HepG2 (cell line): ENCODE measurements around the gene MYL6. TPM values are rescaled to one million over a fixed set of nuclear protein-coding genes. Genes with fewer than 3 reads are reported as not detected.

Experiments
- CAMTA2 ChIP-seq: sonication (generic); formaldehyde crosslinking; IDR thresholded peaks from 2 replicates; pipeline ENCODE4 v1.4.0; 2020; ENCODE audit warnings: mild to moderate bottlenecking, missing genetic modification reagents, borderline replicate concordance
- CEBPZ ChIP-seq: IDR thresholded peaks from 2 replicates; pipeline ENCODE4 v1.6.1; 2012; ENCODE audit warnings: low read length, improper control_type of control experiment
- DRAP1 ChIP-seq: IDR thresholded peaks from 2 replicates; pipeline ENCODE4 v1.6.1; 2016; ENCODE audit warnings: missing genetic modification reagents, missing compliant biosample characterization
- EEA1 ChIP-seq: sonication (generic); formaldehyde crosslinking; IDR thresholded peaks from 2 replicates; pipeline ENCODE4 v1.5.1; 2020; ENCODE audit warnings: mild to moderate bottlenecking, missing genetic modification reagents, borderline replicate concordance
- GZF1 ChIP-seq: sonication (generic); formaldehyde crosslinking; IDR thresholded peaks from 2 replicates; pipeline ENCODE4 v1.5.1; 2020; ENCODE audit warnings: mild to moderate bottlenecking, missing genetic modification reagents
- IKZF5 ChIP-seq: IDR thresholded peaks from 2 replicates; pipeline ENCODE4 v1.6.1; 2018; ENCODE audit warnings: missing genetic modification reagents, mild to moderate bottlenecking, missing compliant biosample characterization
- MNT ChIP-seq: fragments of 450-650 bp; IDR thresholded peaks from 2 replicates; pipeline ENCODE4 v1.6.1; 2016
- MTERF4 ChIP-seq: sonication (generic); formaldehyde crosslinking; IDR thresholded peaks from 2 replicates; pipeline ENCODE4 v1.8.0; 2023; ENCODE audit warnings: mild to moderate bottlenecking, missing genetic modification reagents
- MYPOP ChIP-seq: sonication (generic); formaldehyde crosslinking; IDR thresholded peaks from 2 replicates; pipeline ENCODE4 v1.8.1; 2023; ENCODE audit warnings: mild to moderate bottlenecking, moderate library complexity, missing genetic modification reagents
- POGZ ChIP-seq: sonication (generic); formaldehyde crosslinking; IDR thresholded peaks from 2 replicates; pipeline ENCODE4 v1.4.0; 2020; ENCODE audit warnings: mild to moderate bottlenecking, missing genetic modification reagents
- PRPF4 ChIP-seq: fragments of 200-400 bp; formaldehyde crosslinking; IDR thresholded peaks from 2 replicates; pipeline ENCODE4 v1.6.1; 2016; ENCODE audit warnings: low read length, low read depth; ENCODE audit not compliant: poor library complexity, severe bottlenecking
- SATB2 ChIP-seq: sonication (generic); formaldehyde crosslinking; IDR thresholded peaks from 2 replicates; pipeline ENCODE4 v1.5.0; 2020; ENCODE audit warnings: missing genetic modification reagents
- SUZ12 ChIP-seq: fragments of 150-350 bp; IDR thresholded peaks from 2 replicates; pipeline ENCODE4 v1.6.1; 2014; ENCODE audit warnings: low read depth, low read length
- TAF1 ChIP-seq: sonication (generic); formaldehyde crosslinking; IDR thresholded peaks from 2 replicates; pipeline ENCODE4 v1.4.0; 2020; ENCODE audit warnings: missing genetic modification reagents
- TCF12 ChIP-seq, 2 experiments: fragments of 450-650 bp in 1 of 2; sonication (generic) in 1 of 2; formaldehyde crosslinking in 1 of 2; IDR thresholded peaks; 2 replicates each; pipeline versions ENCODE4 v1.6.1 to v1.8.0; 2017 to 2022; ENCODE audit warnings: antibody characterized with exemption in 1 of 2, mild to moderate bottlenecking in 1 of 2, missing genetic modification reagents in 1 of 2, moderate library complexity in 1 of 2
- THAP11 ChIP-seq: IDR thresholded peaks from 2 replicates; pipeline ENCODE4 v1.6.1; 2016; ENCODE audit warnings: missing biosample characterization, missing genetic modification reagents
- ZKSCAN8 ChIP-seq: IDR thresholded peaks from 2 replicates; pipeline ENCODE4 v1.6.1; 2016; ENCODE audit warnings: borderline replicate concordance, missing genetic modification reagents, missing compliant biosample characterization
- ZNF143 ChIP-seq: sonication (generic); formaldehyde crosslinking; IDR thresholded peaks from 2 replicates; pipeline ENCODE4 v1.4.0; 2020; ENCODE audit warnings: missing genetic modification reagents
- ZNF816 ChIP-seq: sonication (generic); formaldehyde crosslinking; IDR thresholded peaks from 2 replicates; pipeline ENCODE4 v1.8.0; 2022; ENCODE audit warnings: missing genetic modification reagents, mild to moderate bottlenecking, borderline replicate concordance
- ZSCAN25 ChIP-seq: sonication (generic); formaldehyde crosslinking; IDR thresholded peaks from 2 replicates; pipeline ENCODE4 v1.8.0; 2022; ENCODE audit warnings: mild to moderate bottlenecking, missing genetic modification reagents
- polyA plus RNA-seq, 8 experiments: library from polyadenylated mRNA; depleted of rRNA in 3 of 8; stranded (reverse) in 7 of 8; unstranded in 1 of 8; fragments of >200 nt; fragmentation: Illumina TruSeq in 4 of 8; extraction: Trizol in 4 of 8; gene quantifications; 2 replicates each; pipeline versions ENCODE4 v1.2.1 to v1.2.3, GENCODE V29; 2011 to 2016; ENCODE audit warnings: low read depth in 4 of 8, missing spikeins in 1 of 8, mixed read lengths in 1 of 8; ENCODE audit not compliant: insufficient read depth in 1 of 8
- total RNA-seq, 5 experiments: library from RNA; depleted of rRNA; stranded (reverse); fragments of >200 nt; fragmentation: Illumina TruSeq; extraction: Trizol; gene quantifications; 2 replicates each; pipeline ENCODE4 v1.2.3, GENCODE V29; 2016; ENCODE audit warnings: low read depth in 1 of 5

Gene MYL6
- total and polyA plus RNA-seq, 2 of the 13 experiments (the other 11 are each of a cell fraction or from before 2014, with no cell fraction given): 1,127 to 1,192 TPM

GRCh38 chr12:56158029-56158925, at the start of gene MYL6 (continued):
- TF ChIP-seq GZF1 (CRISPR knock-in tag) (0 out of 2 replicates have a peak, but pooled peaks have one; percentile 10), ZNF143 (CRISPR knock-in tag) (no peak), CAMTA2 (CRISPR knock-in tag) (no peak), PRPF4 (no peak), POGZ (CRISPR knock-in tag) (no peak; the same call in 1 of the 2 replicates), MNT (no peak), ZSCAN25 (CRISPR knock-in tag) (0 out of 2 replicates have a peak, but pooled peaks have one; percentile 50), ZKSCAN8 (CRISPR knock-in tag) (no peak), SATB2 (CRISPR knock-in tag) (no peak), MTERF4 (CRISPR knock-in tag) (no peak), THAP11 (CRISPR knock-in tag) (0 out of 2 replicates have a peak, but pooled peaks have one; percentile 53), DRAP1 (peak; percentile 100), TAF1 (CRISPR knock-in tag) (peak; percentile 86), EEA1 (CRISPR knock-in tag) (no peak), ZNF816 (CRISPR knock-in tag) (0 out of 2 replicates have a peak, but pooled peaks have one; percentile 78), TCF12 (IDR thresholded peaks at IDR 0.05) (no peak), TCF12 (CRISPR knock-in tag; IDR thresholded peaks at IDR 0.05) (no peak), MYPOP (CRISPR knock-in tag) (0 out of 2 replicates have a peak, but pooled peaks have one; percentile 12), IKZF5 (CRISPR knock-in tag) (peak; percentile 62; the same call in 1 of the 2 replicates), SUZ12 (no peak), CEBPZ (no peak)
